H9 (cell line): ENCODE data around the gene PPFIBP2. TPM values are rescaled to one million over a fixed set of nuclear protein-coding genes. Genes with fewer than 3 reads are reported as not detected.

Experiments
- DNase-seq: peaks from one replicate; pipeline ENCODE4 v3.0.0-alpha.2; 2017
- H2AFZ ChIP-seq: one replicate; pipeline ENCODE4 v1.6.1; 2013; ENCODE audit warnings: mild to moderate bottlenecking, low read length, control low read depth, moderate library complexity
- H2AK5ac ChIP-seq: 2 replicates; pipeline ENCODE4 v1.6.1; 2013; ENCODE audit warnings: low read length, control low read depth, mixed read lengths; ENCODE audit not compliant: insufficient read length
- H2BK120ac ChIP-seq: one replicate; pipeline ENCODE4 v1.6.1; 2013; ENCODE audit warnings: low read depth, mild to moderate bottlenecking, low read length, control low read depth, inconsistent platforms; ENCODE audit not compliant: poor library complexity, severe bottlenecking
- H2BK12ac ChIP-seq: 2 replicates; pipeline ENCODE4 v1.6.1; 2013; ENCODE audit warnings: low read length, control low read depth, mixed read lengths, low read depth; ENCODE audit not compliant: insufficient read length
- H2BK15ac ChIP-seq: 2 replicates; pipeline ENCODE4 v1.6.1; 2013; ENCODE audit warnings: low read depth, low read length, control low read depth
- H2BK20ac ChIP-seq: one replicate; pipeline ENCODE4 v1.6.1; 2013; ENCODE audit warnings: low read depth, mild to moderate bottlenecking, low read length, control low read depth, inconsistent platforms; ENCODE audit not compliant: poor library complexity, severe bottlenecking
- H2BK5ac ChIP-seq: 2 replicates; pipeline ENCODE4 v1.6.1; 2013; ENCODE audit warnings: low read length, control low read depth, mixed read lengths; ENCODE audit not compliant: insufficient read length
- H3K14ac ChIP-seq: 2 replicates; pipeline ENCODE4 v1.6.1; 2013; ENCODE audit warnings: low read length, control low read depth; ENCODE audit not compliant: insufficient read depth
- H3K18ac ChIP-seq: 2 replicates; pipeline ENCODE4 v1.6.1; 2013; ENCODE audit warnings: low read depth, mild to moderate bottlenecking, mixed read lengths, low read length, control low read depth; ENCODE audit not compliant: insufficient read length
- H3K23ac ChIP-seq: 2 replicates; pipeline ENCODE4 v1.6.1; 2013; ENCODE audit warnings: low read length, control low read depth, mixed read lengths, low read depth; ENCODE audit not compliant: insufficient read length
- H3K23me2 ChIP-seq: 2 replicates; pipeline ENCODE4 v1.6.1; 2013; ENCODE audit warnings: low read depth, mild to moderate bottlenecking, mixed read lengths, low read length, control low read depth; ENCODE audit not compliant: insufficient read length, poor library complexity, severe bottlenecking
- H3K27ac ChIP-seq: 2 replicates; pipeline ENCODE4 v1.5.1; 2013; ENCODE audit warnings: low read length, control low read depth, mixed read lengths, low read depth; ENCODE audit not compliant: insufficient read length
- H3K27me3 ChIP-seq: 2 replicates; pipeline ENCODE4 v1.6.1; 2013; ENCODE audit warnings: low read length, control low read depth, inconsistent platforms; ENCODE audit not compliant: insufficient read depth
- H3K4ac ChIP-seq: 2 replicates; pipeline ENCODE4 v1.6.1; 2013; ENCODE audit warnings: low read depth, mild to moderate bottlenecking, control low read depth, inconsistent platforms, low read length, moderate library complexity
- H3K4me1 ChIP-seq: 2 replicates; pipeline ENCODE4 v1.6.1; 2013; ENCODE audit warnings: low read length, control low read depth, inconsistent platforms; ENCODE audit not compliant: insufficient read depth
- H3K4me2 ChIP-seq: 2 replicates; pipeline ENCODE4 v1.6.1; 2013; ENCODE audit warnings: low read length, control low read depth, mixed read lengths; ENCODE audit not compliant: insufficient read length, insufficient read depth
- H3K56ac ChIP-seq: 2 replicates; pipeline ENCODE4 v1.6.1; 2013; ENCODE audit warnings: low read depth, mild to moderate bottlenecking, mixed read lengths, low read length, control low read depth; ENCODE audit not compliant: insufficient read length
- H3K79me1 ChIP-seq: 2 replicates; pipeline ENCODE4 v1.6.1; 2013; ENCODE audit warnings: low read depth, mild to moderate bottlenecking, moderate library complexity, low read length, control low read depth, inconsistent platforms; ENCODE audit not compliant: insufficient read depth, poor library complexity, severe bottlenecking
- H3K79me2 ChIP-seq: 2 replicates; pipeline ENCODE4 v1.6.1; 2013; ENCODE audit warnings: low read length, control low read depth, inconsistent platforms; ENCODE audit not compliant: insufficient read depth
- H3K9ac ChIP-seq: 2 replicates; pipeline ENCODE4 v1.6.1; 2013; ENCODE audit warnings: low read length, control low read depth, mixed read lengths; ENCODE audit not compliant: insufficient read length; ENCODE audit errors: extremely low read depth
- H3K9me3 ChIP-seq: one replicate; pipeline ENCODE4 v1.6.1; 2013; ENCODE audit warnings: low read depth, low read length, inconsistent platforms; ENCODE audit not compliant: control insufficient read depth
- H3T11ph ChIP-seq: one replicate; pipeline ENCODE4 v1.6.1; 2013; ENCODE audit warnings: mild to moderate bottlenecking, low read length, control low read depth, inconsistent platforms
- H4K20me1 ChIP-seq: one replicate; pipeline ENCODE4 v1.6.1; 2013; ENCODE audit not compliant: control insufficient read depth, insufficient read length, insufficient read depth
- H4K5ac ChIP-seq: 2 replicates; pipeline ENCODE4 v1.6.1; 2013; ENCODE audit warnings: low read depth, mild to moderate bottlenecking, mixed read lengths, low read length, control low read depth; ENCODE audit not compliant: insufficient read length
- H4K8ac ChIP-seq: replicated peaks from 2 replicates; pipeline ENCODE4 v1.6.1; 2013; ENCODE audit warnings: low read length, control low read depth, mixed read lengths, low read depth; ENCODE audit not compliant: insufficient read length
- H4K91ac ChIP-seq: 2 replicates; pipeline ENCODE4 v1.6.1; 2013; ENCODE audit warnings: low read depth, mild to moderate bottlenecking, moderate library complexity, mixed read lengths, low read length, control low read depth; ENCODE audit not compliant: insufficient read length
- H3K27ac Mint-ChIP-seq, 3 experiments: 2 replicates in 2 of 3; 3 replicates in 1 of 3; pipeline ENCODE4 v1.8.0; 2020 to 2021; ENCODE audit warnings: mixed read lengths in 3 of 3, mild to moderate bottlenecking in 1 of 3, moderate library complexity in 1 of 3
- H3K27me3 Mint-ChIP-seq: 2 replicates; pipeline ENCODE4 v1.8.0; 2021; ENCODE audit warnings: low read depth, mild to moderate bottlenecking, moderate library complexity, mixed read lengths
- H3K36me3 Mint-ChIP-seq, 3 experiments: 2 replicates in 2 of 3; 3 replicates in 1 of 3; pipeline ENCODE4 v1.8.0; 2020 to 2021; ENCODE audit warnings: low read depth in 3 of 3, mixed read lengths in 3 of 3; ENCODE audit not compliant: insufficient read depth in 1 of 3
- H3K4me1 Mint-ChIP-seq, 2 experiments: 2 replicates each; pipeline ENCODE4 v1.8.0; 2020; ENCODE audit warnings: mixed read lengths in 2 of 2
- H3K4me3 Mint-ChIP-seq, 2 experiments: 2 replicates in 1 of 2; 3 replicates in 1 of 2; pipeline ENCODE4 v1.8.0; 2020 to 2021; ENCODE audit warnings: mild to moderate bottlenecking in 2 of 2, mixed read lengths in 2 of 2, moderate library complexity in 1 of 2
- H3K9me3 Mint-ChIP-seq, 2 experiments: 2 replicates in 1 of 2; 3 replicates in 1 of 2; pipeline ENCODE4 v1.8.0; 2020; ENCODE audit warnings: mild to moderate bottlenecking in 2 of 2, mixed read lengths in 2 of 2, moderate library complexity in 1 of 2
- WGBS: extraction: QIAGEN DNeasy Blood & Tissue Kit; methylation state at CpG from one replicate; pipeline ENCODE4 v1.1.7; 2013; ENCODE audit warnings: missing lambda C conversion rate, low lambda C conversion rate, mixed read lengths; ENCODE audit not compliant: insufficient read length; ENCODE audit errors: extremely low coverage; 5-methylcytosine and 5-hydroxymethylcytosine counted together
- total RNA-seq: library from RNA; stranded (reverse); gene quantifications from 2 replicates; pipeline ENCODE4 v1.2.1, GENCODE V29; 2021
- TF ChIP-seq, protein P1 (sequence below): fragments of 200-600 bp; sonication (generic); conservative IDR thresholded peaks from 3 replicates; pipeline ENCODE4 v1.8.0; 2021; ENCODE audit warnings: antibody characterized with exemption, mild to moderate bottlenecking

The PPFIBP2 gene
- total RNA-seq, 1 experiment from 2014 or later, result 8.3 TPM

DNA sequence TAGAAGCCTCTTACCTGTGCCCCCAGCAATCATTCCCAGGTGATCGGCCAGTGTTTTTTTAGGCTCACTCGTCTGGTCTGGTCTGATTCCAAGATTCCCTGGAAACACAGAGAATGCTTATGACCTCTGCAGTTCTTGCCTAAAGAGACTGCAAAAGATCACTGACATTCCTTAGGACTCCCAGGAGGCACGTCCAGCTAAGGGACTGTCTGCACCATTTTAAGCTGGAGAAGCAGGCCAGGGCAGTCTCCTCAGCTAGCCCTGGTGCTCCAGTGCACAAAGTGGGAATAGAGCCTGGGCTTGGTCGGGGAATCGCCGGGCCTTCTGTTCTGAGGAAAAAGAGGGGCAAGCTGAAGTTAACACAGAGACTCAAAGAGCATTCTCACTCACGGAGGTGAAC lies 154.7 kb downstream of the PPFIBP2 start:
- H3K4me1 Mint-ChIP-seq, result peaks cover 38 to 40% of the 10 kb centered on the region in 2 experiments
- TF ChIP-seq, protein P1, sequence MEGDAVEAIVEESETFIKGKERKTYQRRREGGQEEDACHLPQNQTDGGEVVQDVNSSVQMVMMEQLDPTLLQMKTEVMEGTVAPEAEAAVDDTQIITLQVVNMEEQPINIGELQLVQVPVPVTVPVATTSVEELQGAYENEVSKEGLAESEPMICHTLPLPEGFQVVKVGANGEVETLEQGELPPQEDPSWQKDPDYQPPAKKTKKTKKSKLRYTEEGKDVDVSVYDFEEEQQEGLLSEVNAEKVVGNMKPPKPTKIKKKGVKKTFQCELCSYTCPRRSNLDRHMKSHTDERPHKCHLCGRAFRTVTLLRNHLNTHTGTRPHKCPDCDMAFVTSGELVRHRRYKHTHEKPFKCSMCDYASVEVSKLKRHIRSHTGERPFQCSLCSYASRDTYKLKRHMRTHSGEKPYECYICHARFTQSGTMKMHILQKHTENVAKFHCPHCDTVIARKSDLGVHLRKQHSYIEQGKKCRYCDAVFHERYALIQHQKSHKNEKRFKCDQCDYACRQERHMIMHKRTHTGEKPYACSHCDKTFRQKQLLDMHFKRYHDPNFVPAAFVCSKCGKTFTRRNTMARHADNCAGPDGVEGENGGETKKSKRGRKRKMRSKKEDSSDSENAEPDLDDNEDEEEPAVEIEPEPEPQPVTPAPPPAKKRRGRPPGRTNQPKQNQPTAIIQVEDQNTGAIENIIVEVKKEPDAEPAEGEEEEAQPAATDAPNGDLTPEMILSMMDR, result no peak
- H3K56ac ChIP-seq, result no peak overlapping the region
- H3K23ac ChIP-seq, result no peak overlapping the region
- no peak for DNase-seq
- no peaks in the 10 kb centered on the region for H3K79me2 ChIP-seq
- H2BK12ac ChIP-seq, result no peak overlapping the region
- H3K4me1 ChIP-seq, result peaks cover 5% of the 10 kb centered on the region; the same call in 1 of the 2 replicates
- H3K4me3 Mint-ChIP-seq, result no peak overlapping the region
- no peak overlapping the region for H4K8ac ChIP-seq
- peaks cover 38 to 73% (median 67%) of the 10 kb centered on the region in 3 experiments for H3K36me3 Mint-ChIP-seq
- no peak overlapping the region for H2BK15ac ChIP-seq
- H3K4ac ChIP-seq, result no peak overlapping the region
- H3K18ac ChIP-seq, result no peak overlapping the region
- H3K79me1 ChIP-seq, result no peaks in the 10 kb centered on the region
- no peak overlapping the region for H4K91ac ChIP-seq
- no peak overlapping the region for H2AK5ac ChIP-seq
- no peak overlapping the region for H3K14ac ChIP-seq
- H2BK5ac ChIP-seq, result no peak overlapping the region
- no peak overlapping the region for H3K9ac ChIP-seq
- H2BK20ac ChIP-seq, result no peak overlapping the region
- no peak overlapping the region for H3K4me2 ChIP-seq
- no peak overlapping the region for H3K27ac ChIP-seq
- H4K5ac ChIP-seq, result no peak overlapping the region
- H3K9me3 ChIP-seq, result peaks cover 12% of the 10 kb centered on the region
- H2AFZ ChIP-seq, result no peak overlapping the region
- H2BK120ac ChIP-seq, result no peak overlapping the region
- peaks cover 12 to 19% of the 10 kb centered on the region in 2 experiments for H3K9me3 Mint-ChIP-seq
- H3K27ac Mint-ChIP-seq, result peak overlapping the region in 1 of 3 experiments; percentile 57; a peak in 1 of 7 replicates
- no peaks in the 10 kb centered on the region for H3K27me3 ChIP-seq
- H3K23me2 ChIP-seq, result no peaks in the 10 kb centered on the region
- H3K27me3 Mint-ChIP-seq, result no peaks in the 10 kb centered on the region; the same call in none of the 2 replicates
- no peak overlapping the region for H3T11ph ChIP-seq
- H4K20me1 ChIP-seq, result no peaks in the 10 kb centered on the region
- no CpG with 5 or more reads among the region's 7 CpGs for WGBS
